AG04449 (cell line): ENCODE measurements around the gene TMEM119.

Experiments used
- CTCF ChIA-PET: fragments of 350-600 bp; formaldehyde crosslinking; extraction: SDS; loops from one replicate; lab custom pipeline; 2021; ENCODE audit warnings: antibody characterized with exemption; lab: Yijun Ruan, JAX
- POLR2A ChIA-PET: fragments of 400-600, 350-600 bp; formaldehyde crosslinking; extraction: SDS; loops from one replicate; lab custom pipeline; 2020; ENCODE audit warnings: antibody characterized with exemption, inconsistent platforms; lab: Yijun Ruan, JAX
- DNase-seq: peaks from one replicate; pipeline ENCODE4 v3.0.0-alpha.2; 2010; ENCODE audit warnings: low read depth, low spot score
- H3K4me3 ChIP-seq: 2 replicates; pipeline ENCODE4 v1.5.1; 2011; ENCODE audit warnings: low read depth, mild to moderate bottlenecking, control low read depth, low read length
- TF ChIP-seq, protein P1 (sequence below): IDR thresholded peaks from one replicate; pipeline ENCODE4 v1.5.1; 2011; ENCODE audit warnings: mild to moderate bottlenecking, moderate library complexity, low read length, control low read depth, inconsistent platforms; ENCODE audit not compliant: insufficient read depth; ENCODE audit errors: missing control alignments

Gene TMEM119

DNA sequence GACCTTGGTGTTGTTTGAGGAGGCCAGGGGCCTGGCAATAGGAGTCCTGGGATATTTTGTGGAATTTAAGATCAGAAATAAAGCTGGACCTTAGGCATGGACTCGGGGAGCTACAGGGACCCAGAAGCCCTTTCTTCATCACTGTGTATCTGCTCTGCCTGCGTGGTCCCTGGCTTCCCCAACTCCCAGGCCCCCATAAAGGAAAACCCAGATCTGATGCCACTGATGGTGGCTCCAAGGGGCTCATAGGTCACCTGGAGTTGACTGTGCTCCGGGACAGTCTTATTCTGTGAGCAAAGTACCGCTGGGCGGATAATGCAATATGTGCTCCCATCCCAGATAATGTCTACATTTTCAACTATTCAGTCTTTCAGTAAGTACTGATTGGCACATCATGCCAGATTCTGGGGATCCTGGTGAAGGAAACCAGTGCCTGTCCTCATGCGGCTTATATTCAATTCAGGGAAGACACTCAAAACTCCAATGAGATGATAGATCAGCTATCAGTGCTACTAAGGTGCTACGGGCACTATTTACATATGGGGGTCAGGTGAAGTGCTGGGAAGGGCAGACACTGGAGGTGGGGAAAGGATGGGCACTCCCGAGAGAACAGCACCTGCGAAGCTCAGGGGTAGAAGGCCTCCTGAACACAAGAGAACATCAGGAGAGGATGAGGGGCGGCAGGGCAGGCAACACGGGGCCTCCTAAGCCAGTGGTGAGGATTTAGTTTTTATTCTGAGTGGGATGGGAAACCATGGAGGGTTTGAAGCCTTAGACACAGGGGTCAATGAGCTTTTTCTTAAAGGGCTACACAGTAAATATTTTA, 41.3 kb upstream of the TMEM119 start:
- no peak for DNase-seq
- ChIA-PET CTCF (interaction anchor here (0.7 to 5.6 kb wide), 7 partner anchors 9 to 164 kb away, joined by 3 to 21 read pairs (median 4); no protein-coding TSS in a partner anchor), POLR2A (interaction anchor here (0.6 kb wide), 1 partner anchor 9 kb away, joined by 3 read pairs; no protein-coding TSS in a partner anchor)
- H3K4me3 ChIP-seq: no peak overlapping the region
- TF ChIP-seq, protein P1, sequence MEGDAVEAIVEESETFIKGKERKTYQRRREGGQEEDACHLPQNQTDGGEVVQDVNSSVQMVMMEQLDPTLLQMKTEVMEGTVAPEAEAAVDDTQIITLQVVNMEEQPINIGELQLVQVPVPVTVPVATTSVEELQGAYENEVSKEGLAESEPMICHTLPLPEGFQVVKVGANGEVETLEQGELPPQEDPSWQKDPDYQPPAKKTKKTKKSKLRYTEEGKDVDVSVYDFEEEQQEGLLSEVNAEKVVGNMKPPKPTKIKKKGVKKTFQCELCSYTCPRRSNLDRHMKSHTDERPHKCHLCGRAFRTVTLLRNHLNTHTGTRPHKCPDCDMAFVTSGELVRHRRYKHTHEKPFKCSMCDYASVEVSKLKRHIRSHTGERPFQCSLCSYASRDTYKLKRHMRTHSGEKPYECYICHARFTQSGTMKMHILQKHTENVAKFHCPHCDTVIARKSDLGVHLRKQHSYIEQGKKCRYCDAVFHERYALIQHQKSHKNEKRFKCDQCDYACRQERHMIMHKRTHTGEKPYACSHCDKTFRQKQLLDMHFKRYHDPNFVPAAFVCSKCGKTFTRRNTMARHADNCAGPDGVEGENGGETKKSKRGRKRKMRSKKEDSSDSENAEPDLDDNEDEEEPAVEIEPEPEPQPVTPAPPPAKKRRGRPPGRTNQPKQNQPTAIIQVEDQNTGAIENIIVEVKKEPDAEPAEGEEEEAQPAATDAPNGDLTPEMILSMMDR: no peak

DNA sequence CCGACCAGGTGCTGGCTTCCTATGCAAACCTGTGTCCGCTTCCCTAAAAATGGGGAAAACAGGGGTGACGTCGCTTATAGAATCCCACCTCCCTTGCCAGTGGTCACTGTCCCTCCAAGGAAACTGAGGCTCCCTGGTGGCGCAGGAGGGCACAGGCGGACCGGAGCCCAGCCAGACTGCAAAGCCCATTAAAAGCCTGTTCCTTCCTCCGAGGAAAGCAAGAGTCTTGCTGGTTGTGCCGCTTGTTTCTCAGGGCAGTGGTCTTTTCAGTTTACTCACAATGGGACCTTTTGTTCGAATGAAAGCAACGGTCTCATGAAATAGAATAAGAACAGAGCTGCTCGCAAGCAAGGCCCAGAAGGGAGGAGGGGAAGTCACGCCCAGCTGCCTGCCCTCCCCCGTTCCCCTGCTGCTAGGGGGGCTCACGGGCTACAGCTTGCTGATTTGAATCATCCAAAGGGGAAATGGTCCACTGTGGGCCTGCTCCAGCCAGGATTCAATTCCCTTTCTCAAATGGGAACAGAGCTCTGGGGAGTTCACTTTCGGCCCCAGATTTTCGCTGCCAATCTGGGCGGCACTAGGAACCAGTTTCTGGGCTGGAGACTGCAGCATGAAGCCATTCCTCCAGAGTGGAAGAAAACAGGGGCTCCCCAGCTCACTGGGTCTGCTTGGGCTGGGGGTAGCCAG, 40.4 kb upstream of the TMEM119 start:
- ChIA-PET CTCF (interaction anchor here (0.7 to 5.6 kb wide), 6 partner anchors 9 to 455 kb away, joined by 3 to 24 read pairs (median 10); partner anchors contain the start of gene ALKBH2), POLR2A (interaction anchor here (0.8 kb wide), 1 partner anchor 163 kb away, joined by 3 read pairs; no protein-coding TSS in a partner anchor)
- DNase-seq: no peak
- no peak overlapping the region for H3K4me3 ChIP-seq
- TF ChIP-seq, protein P1: no peak

DNA sequence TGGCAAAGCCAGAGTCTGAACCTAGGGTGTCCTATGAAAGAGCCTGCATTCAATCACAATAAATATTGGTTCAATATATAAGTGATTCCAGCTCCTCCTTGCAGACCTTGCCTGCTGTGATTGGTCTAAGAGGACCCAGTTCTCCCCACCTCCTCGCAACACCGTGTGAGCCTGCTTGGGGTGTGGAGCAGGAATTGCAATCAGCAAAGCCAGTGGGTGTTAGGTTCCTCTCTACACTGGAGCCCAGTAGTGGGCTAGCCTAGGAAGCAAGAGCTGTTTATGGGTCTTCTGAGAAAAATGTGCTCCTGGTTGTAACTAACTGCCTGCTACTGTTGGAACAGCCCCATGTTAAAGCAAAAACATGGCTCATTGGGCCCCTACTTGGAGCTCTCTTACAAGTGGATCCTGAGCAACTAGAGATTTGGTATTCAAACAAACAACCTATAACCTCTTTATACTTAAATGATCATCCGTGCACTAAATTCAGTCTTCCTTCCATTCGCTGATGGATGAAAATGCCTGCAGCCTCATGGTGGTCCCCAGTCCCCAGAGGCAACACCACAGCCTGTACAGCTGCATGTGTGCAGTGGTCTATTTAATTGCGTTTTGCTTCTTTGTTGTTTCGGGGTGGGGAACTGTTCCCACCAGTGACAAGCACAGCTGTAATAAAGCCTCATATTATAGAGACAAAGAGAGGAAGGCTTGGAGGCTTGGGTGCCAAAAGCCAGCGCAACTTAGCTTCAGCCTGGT, 39.5 kb upstream of the TMEM119 start:
- TF ChIP-seq, protein P1: no peak
- ChIA-PET CTCF (interaction anchor here (0.7 to 5.6 kb wide), 7 partner anchors 10 to 455 kb away, joined by 3 to 24 read pairs (median 3); partner anchors contain the start of gene ALKBH2), POLR2A (no interaction called here)
- no peak for DNase-seq
- no peak overlapping the region for H3K4me3 ChIP-seq

DNA sequence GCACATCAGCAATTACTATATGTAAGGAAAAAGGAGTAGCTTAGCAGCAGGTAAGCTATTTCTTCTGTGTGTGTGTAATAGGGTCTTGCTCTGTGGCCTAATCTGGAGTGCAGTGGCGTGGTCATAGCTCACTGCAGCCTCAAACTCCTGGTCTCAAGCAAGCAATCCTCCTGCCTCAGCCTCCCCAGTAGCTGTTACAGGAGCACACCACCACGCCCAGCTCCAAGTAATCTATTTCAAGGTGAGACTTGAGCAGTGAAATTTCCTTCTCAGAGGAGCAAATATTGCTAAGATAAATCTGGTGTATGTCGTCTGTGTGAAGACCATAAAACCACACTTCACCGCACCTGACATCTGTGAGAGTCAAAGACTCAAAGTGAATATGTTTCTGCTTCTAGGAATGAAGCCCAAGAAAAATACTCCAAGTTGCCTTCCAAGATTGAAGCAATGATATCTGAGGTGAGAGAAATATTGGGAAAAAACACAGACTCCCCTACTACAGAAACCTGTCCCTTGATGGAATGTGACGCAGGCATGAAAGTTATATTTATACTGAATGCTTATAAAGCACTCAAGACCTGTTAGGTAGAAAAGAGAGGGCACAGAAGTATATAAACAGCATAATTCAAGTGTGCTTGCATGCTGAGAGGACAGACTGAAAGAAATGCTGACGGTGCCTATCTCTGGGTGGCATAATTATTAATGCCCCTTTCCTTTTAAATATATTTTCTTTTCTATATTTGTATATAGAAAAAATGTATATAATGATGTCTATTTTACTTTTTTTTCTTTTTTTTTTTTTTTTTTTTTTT, 38.3 kb upstream of the TMEM119 start:
- no peak for DNase-seq
- ChIA-PET POLR2A (interaction anchor here (1.8 kb wide), 1 partner anchor 10 kb away, joined by 5 read pairs; no protein-coding TSS in a partner anchor), CTCF (interaction anchor here (0.7 to 5.6 kb wide), 7 partner anchors 16 to 167 kb away, joined by 3 to 24 read pairs (median 7); no protein-coding TSS in a partner anchor)
- TF ChIP-seq, protein P1: no peak
- H3K4me3 ChIP-seq: no peak overlapping the region

DNA sequence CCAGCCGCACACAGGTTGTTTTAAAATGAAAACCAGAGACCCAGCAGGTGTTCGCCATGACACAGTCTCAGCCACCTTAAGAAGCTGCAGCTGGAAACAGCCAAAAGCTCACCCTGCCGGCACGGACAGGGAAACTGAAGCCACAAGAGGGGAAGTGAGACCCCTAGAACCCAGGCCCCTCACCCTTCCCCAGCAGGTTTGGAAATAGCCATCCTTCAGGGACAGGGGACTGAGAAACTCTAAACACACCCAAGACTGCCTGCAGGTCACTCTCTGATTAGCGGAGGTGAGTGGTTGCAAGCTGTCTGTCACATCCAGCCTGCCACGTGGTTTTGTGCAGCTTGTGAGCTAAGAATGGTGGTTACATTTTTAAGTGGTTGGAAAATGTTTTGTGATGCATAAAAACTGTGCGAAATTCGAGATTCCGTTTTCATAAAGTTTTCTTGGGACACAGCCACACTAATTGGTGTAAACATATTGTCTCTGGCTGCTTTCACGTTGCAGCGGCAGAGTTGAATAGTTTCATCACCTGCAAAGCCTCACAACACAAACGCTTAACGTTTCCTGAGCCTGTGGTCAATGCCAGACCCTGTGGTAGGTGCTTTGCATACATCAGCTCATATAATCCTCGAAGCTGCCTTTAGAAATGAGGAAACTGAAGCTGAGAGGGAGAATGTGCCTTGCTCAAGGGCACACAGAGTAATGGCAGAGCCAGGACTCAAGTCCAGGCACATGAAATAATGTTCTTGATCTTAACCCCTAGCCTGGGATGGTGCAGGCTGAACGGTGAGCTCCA, 37.5 kb upstream of the TMEM119 start:
- no peak for DNase-seq
- TF ChIP-seq, protein P1: no peak
- POLR2A ChIA-PET: interaction anchor here (1.8 kb wide), 1 partner anchor 11 kb away, joined by 5 read pairs; no protein-coding TSS in a partner anchor
- CTCF ChIA-PET: interaction anchor here (0.9 to 5.6 kb wide), 6 partner anchors 16 to 168 kb away, joined by 3 to 24 read pairs (median 8); no protein-coding TSS in a partner anchor
- no peak overlapping the region for H3K4me3 ChIP-seq
